IMR-90 (cell line): ENCODE data around the gene KRTAP10-1. TPM values are rescaled to one million over a fixed set of nuclear protein-coding genes. Genes with fewer than 3 reads are reported as not detected.

Experiments
- ATAC-seq: fragments of 200-7000 bp; cut with Tn5 transposase; 2 replicates; pipeline ENCODE4 v1.9.1; 2020; ENCODE audit warnings: low read depth, mild to moderate bottlenecking, moderate library complexity
- BruUV-seq: library from RNA; stranded (reverse); fragments of 400-500 nt; replicated peaks from 2 replicates; lab custom pipeline; 2021; lab: Mats Ljungman, UMichigan
- CTCF ChIA-PET: fragments of 300-600 bp; formaldehyde crosslinking; extraction: SDS; loops from one replicate; lab custom pipeline; 2021; ENCODE audit warnings: antibody characterized with exemption; lab: Yijun Ruan, JAX
- POLR2A ChIA-PET: fragments of 300-600 bp; sonication (Branson Sonifier 250); formaldehyde crosslinking; loops from one replicate; lab custom pipeline; 2022; ENCODE audit warnings: antibody characterized with exemption; ENCODE audit not compliant: unreplicated experiment; lab: Charles Lee
- DNase-seq: peaks from one replicate; pipeline ENCODE4 v3.0.0; 2013
- H2AFZ ChIP-seq: replicated peaks from 2 replicates; pipeline ENCODE3; 2013; ENCODE audit warnings: low read length, mild to moderate bottlenecking; ENCODE audit not compliant: poor library complexity
- H2AK5ac ChIP-seq: 2 replicates; pipeline ENCODE4 v1.6.1; 2013; ENCODE audit warnings: low read depth, low read length, inconsistent platforms
- H2AK9ac ChIP-seq: replicated peaks from 2 replicates; pipeline ENCODE3; 2013; ENCODE audit warnings: mild to moderate bottlenecking, low read depth, low read length, moderate library complexity; ENCODE audit not compliant: poor library complexity
- H2BK120ac ChIP-seq: 2 replicates; pipeline ENCODE4 v1.6.1; 2013; ENCODE audit warnings: low read depth, low read length, inconsistent platforms
- H2BK15ac ChIP-seq: 3 replicates; pipeline ENCODE4 v1.6.1; 2013; ENCODE audit warnings: low read depth, low read length, inconsistent platforms
- H2BK20ac ChIP-seq: 2 replicates; pipeline ENCODE4 v1.6.1; 2013; ENCODE audit warnings: low read depth, mild to moderate bottlenecking, inconsistent platforms, low read length, moderate library complexity
- H2BK5ac ChIP-seq: 2 replicates; pipeline ENCODE4 v1.6.1; 2013; ENCODE audit warnings: mild to moderate bottlenecking, low read depth, low read length, inconsistent platforms; ENCODE audit not compliant: poor library complexity, severe bottlenecking
- H3K14ac ChIP-seq: replicated peaks from 2 replicates; pipeline ENCODE4 v1.6.1; 2013; ENCODE audit warnings: low read depth, low read length, inconsistent platforms
- H3K18ac ChIP-seq: 2 replicates; pipeline ENCODE4 v1.6.1; 2013; ENCODE audit warnings: low read depth, low read length, control low read depth
- H3K23ac ChIP-seq: 2 replicates; pipeline ENCODE4 v1.6.1; 2013; ENCODE audit warnings: low read depth, low read length, inconsistent platforms
- H3K27ac ChIP-seq: 2 replicates; pipeline ENCODE4 v1.5.1; 2013; ENCODE audit warnings: mild to moderate bottlenecking, control low read depth, low read length; ENCODE audit not compliant: insufficient read depth
- H3K27me3 ChIP-seq: 2 replicates; pipeline ENCODE4 v1.6.1; 2013; ENCODE audit warnings: low read length; ENCODE audit not compliant: control insufficient read depth, insufficient read depth
- H3K36me3 ChIP-seq: 2 replicates; pipeline ENCODE4 v1.6.1; 2013; ENCODE audit warnings: low read length, mixed read lengths; ENCODE audit not compliant: control insufficient read depth, insufficient read depth
- H3K4ac ChIP-seq: 2 replicates; pipeline ENCODE4 v1.6.1; 2013; ENCODE audit warnings: low read depth, low read length, inconsistent platforms
- H3K4me1 ChIP-seq: 2 replicates; pipeline ENCODE4 v1.6.1; 2013; ENCODE audit warnings: low read length, mixed read lengths; ENCODE audit not compliant: control insufficient read depth, insufficient read depth
- H3K4me2 ChIP-seq: 2 replicates; pipeline ENCODE4 v1.6.1; 2013; ENCODE audit warnings: low read depth, mild to moderate bottlenecking, control low read depth, low read length, moderate library complexity
- H3K4me3 ChIP-seq: 2 replicates; pipeline ENCODE4 v1.5.1; 2013; ENCODE audit warnings: low read depth, mild to moderate bottlenecking, control low read depth, low read length, moderate library complexity; ENCODE audit not compliant: insufficient read depth
- H3K56ac ChIP-seq: 2 replicates; pipeline ENCODE4 v1.6.1; 2013; ENCODE audit warnings: low read length, inconsistent platforms; ENCODE audit not compliant: insufficient read depth; ENCODE audit errors: extremely low read depth
- H3K79me1 ChIP-seq, 2 experiments: 2 replicates each; pipeline ENCODE4 v1.6.1; 2013; ENCODE audit warnings: low read length in 2 of 2, inconsistent platforms in 1 of 2, low read depth in 1 of 2
- H3K9ac ChIP-seq: 2 replicates; pipeline ENCODE4 v1.6.1; 2013; ENCODE audit warnings: low read depth, low read length, control low read depth
- H3K9me1 ChIP-seq: 2 replicates; pipeline ENCODE4 v1.6.1; 2013; ENCODE audit warnings: low read length, inconsistent platforms; ENCODE audit not compliant: insufficient read depth
- H3K9me3 ChIP-seq: 2 replicates; pipeline ENCODE4 v1.6.1; 2013; ENCODE audit warnings: low read length; ENCODE audit not compliant: control insufficient read depth, insufficient read depth
- H4K20me1 ChIP-seq: 2 replicates; pipeline ENCODE4 v1.6.1; 2013; ENCODE audit warnings: low read length, inconsistent platforms; ENCODE audit not compliant: insufficient read depth
- H4K5ac ChIP-seq: 2 replicates; pipeline ENCODE4 v1.6.1; 2013; ENCODE audit warnings: mild to moderate bottlenecking, low read depth, low read length, control low read depth
- H4K8ac ChIP-seq, 2 experiments: 2 replicates each; pipeline ENCODE4 v1.6.1; 2013; ENCODE audit warnings: low read depth in 2 of 2, low read length in 2 of 2, control low read depth in 1 of 2, inconsistent platforms in 1 of 2
- H4K91ac ChIP-seq: 2 replicates; pipeline ENCODE4 v1.6.1; 2013; ENCODE audit warnings: low read depth, low read length, inconsistent platforms; ENCODE audit not compliant: insufficient read depth
- BHLHE40 ChIP-seq: fragments of 150-350 bp; IDR thresholded peaks from 2 replicates; pipeline ENCODE4 v1.6.1; 2016; ENCODE audit warnings: mild to moderate bottlenecking, low read depth, low read length
- CEBPB ChIP-seq: IDR thresholded peaks from 2 replicates; pipeline ENCODE4 v1.6.1; 2012; ENCODE audit warnings: low read depth, low read length, improper control_type of control experiment
- CHD1 ChIP-seq: IDR thresholded peaks from 2 replicates; pipeline ENCODE4 v1.6.1; 2012; ENCODE audit warnings: low read depth, low read length, improper control_type of control experiment
- FOS ChIP-seq: fragments of 150-350 bp; IDR thresholded peaks from 2 replicates; pipeline ENCODE4 v1.6.1; 2016; ENCODE audit warnings: low read depth, low read length
- MAFK ChIP-seq: IDR thresholded peaks from 2 replicates; pipeline ENCODE4 v1.6.1; 2012; ENCODE audit warnings: low read depth, low read length, improper control_type of control experiment
- MAZ ChIP-seq: IDR thresholded peaks from 2 replicates; pipeline ENCODE4 v1.6.1; 2012; ENCODE audit warnings: low read depth, mild to moderate bottlenecking, low read length, improper control_type of control experiment, moderate library complexity, borderline replicate concordance
- MXI1 ChIP-seq: IDR thresholded peaks from 2 replicates; pipeline ENCODE4 v1.6.1; 2012; ENCODE audit warnings: low read depth, mild to moderate bottlenecking, low read length, moderate library complexity, borderline replicate concordance
- NFE2L2 ChIP-seq: fragments of 150-350 bp; IDR thresholded peaks from 2 replicates; pipeline ENCODE4 v1.6.1; 2016; ENCODE audit warnings: low read depth, mild to moderate bottlenecking, low read length
- POLR2A ChIP-seq: IDR thresholded peaks from 2 replicates; pipeline ENCODE4 v1.6.1; 2012; ENCODE audit warnings: mild to moderate bottlenecking, low read depth, low read length
- RAD21 ChIP-seq: IDR thresholded peaks from 2 replicates; pipeline ENCODE4 v1.6.1; 2012; ENCODE audit warnings: low read length, improper control_type of control experiment
- RCOR1 ChIP-seq: IDR thresholded peaks from 2 replicates; pipeline ENCODE4 v1.6.1; 2012; ENCODE audit warnings: mild to moderate bottlenecking, low read length, improper control_type of control experiment; ENCODE audit not compliant: insufficient replicate concordance
- RFX5 ChIP-seq: IDR thresholded peaks from 2 replicates; pipeline ENCODE4 v1.8.0; 2012; ENCODE audit warnings: low read depth, mild to moderate bottlenecking, low read length, moderate library complexity
- SMC3 ChIP-seq: fragments of 150-350 bp; IDR thresholded peaks from 2 replicates; pipeline ENCODE4 v1.6.1; 2016; ENCODE audit warnings: low read depth, mild to moderate bottlenecking, antibody characterized with exemption, low read length, moderate library complexity
- WGBS, 2 experiments: methylation state at CpG; one replicate each; pipeline versions ENCODE4 v1.1.5 to v1.1.7; 2013; ENCODE audit warnings: missing lambda C conversion rate in 2 of 2; ENCODE audit not compliant: insufficient read length in 1 of 2; ENCODE audit errors: extremely low coverage in 2 of 2; 5-methylcytosine and 5-hydroxymethylcytosine counted together
- dilution Hi-C: fragments of 300-500 bp; cut with HindIII; formaldehyde crosslinking; loops from one replicate; pipeline ENCODE4 v1.14.3; 2018; ENCODE audit warnings: low sequenced_read_pairs; ENCODE audit not compliant: unreplicated experiment
- in situ Hi-C: fragments of 300-500 bp; cut with MboI; formaldehyde crosslinking; loops from 3 replicates; pipeline ENCODE4 v1.14.3; 2019; ENCODE audit warnings: low sequenced_read_pairs, inconsistent platforms, mixed read lengths
- intact Hi-C: fragments of 100-400 bp; cut with micrococcal nuclease; formaldehyde crosslinking; loops from 2 replicates; pipeline ENCODE4 v1.10.0; 2022
- polyA plus RNA-seq, 3 experiments: library from polyadenylated mRNA; depleted of rRNA; stranded (reverse); fragments of >200 nt; gene quantifications; 2 replicates each; pipeline ENCODE4 v1.2.3, GENCODE V29; 2012; ENCODE audit warnings: low replicate concordance in 1 of 3
- total RNA-seq: library from RNA; depleted of rRNA; stranded (reverse); fragments of >200 nt; gene quantifications from 2 replicates; pipeline ENCODE4 v1.2.3, GENCODE V29; 2012
- TF ChIP-seq, protein P1 (sequence below): conservative IDR thresholded peaks from 2 replicates; pipeline ENCODE4 v1.5.1; 2012; ENCODE audit warnings: mild to moderate bottlenecking, low read depth, low read length, improper control_type of control experiment
- TF ChIP-seq, protein P2 (sequence below): fragments of 150-350 bp; IDR thresholded peaks from 2 replicates; pipeline ENCODE4 v1.6.1; 2017; ENCODE audit warnings: mild to moderate bottlenecking, antibody characterized with exemption, low read length, low read depth
- TF ChIP-seq, protein P3 (sequence below): fragments of 150-350 bp; IDR thresholded peaks from 2 replicates; pipeline ENCODE4 v1.6.1; 2016; ENCODE audit warnings: low read depth, mild to moderate bottlenecking, low read length, moderate library complexity, borderline replicate concordance

Gene KRTAP10-1
- total and polyA plus RNA-seq, 2 of the 4 experiments (the other 2 are of a cell fraction) = not detected

DNA sequence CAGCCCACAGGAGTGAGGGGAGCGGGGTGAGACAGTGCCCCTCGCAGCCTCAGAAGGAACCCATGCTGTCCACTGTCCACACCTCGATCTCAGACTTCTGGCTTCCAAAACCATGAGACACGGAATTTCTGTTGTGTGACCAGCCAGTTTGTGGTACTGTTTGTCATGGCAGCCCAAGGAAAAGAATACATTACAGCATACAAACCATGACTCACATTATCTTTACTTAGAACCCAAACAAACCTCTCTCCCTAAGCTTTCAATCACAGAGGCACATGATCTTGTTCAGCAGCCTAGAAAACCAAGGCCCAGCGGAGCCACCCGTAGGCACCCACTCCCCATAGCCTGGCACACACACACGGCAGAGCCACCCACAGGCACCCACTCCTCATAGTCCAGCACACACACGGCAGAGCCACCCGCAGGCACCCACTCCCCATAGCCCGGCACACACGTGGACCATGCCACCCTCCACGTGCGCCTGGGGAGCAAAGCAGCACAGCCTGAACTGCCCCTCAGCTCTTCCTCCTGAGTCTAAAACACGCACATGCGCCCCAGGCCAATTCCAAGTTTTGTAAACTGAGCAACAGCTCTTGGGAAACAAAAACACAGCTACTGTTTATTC is 33.1 kb upstream of the KRTAP10-1 start:
- Histone ChIP-seq H3K18ac (no peak overlapping the region), H3K14ac (no peak overlapping the region), H3K4ac (no peak overlapping the region), H3K9me1 (no peaks in the 10 kb centered on the region), H4K91ac (no peak overlapping the region), H2AK5ac (no peak overlapping the region), H3K4me1 (no peaks in the 10 kb centered on the region), H4K5ac (no peak overlapping the region), H3K9ac (no peak overlapping the region), H3K9me3 (peaks cover 6% of the 10 kb centered on the region), H3K23ac (no peak overlapping the region), H3K27ac (no peak overlapping the region), H3K4me2 (no peak overlapping the region), H2BK15ac (no peak overlapping the region), H3K36me3 (no peaks in the 10 kb centered on the region), H4K8ac (no peak overlapping the region), H3K27me3 (peaks cover 3% of the 10 kb centered on the region; the same call in 1 of the 2 replicates), H3K79me1 (no peaks in the 10 kb centered on the region), H2AFZ (no peak overlapping the region), H2BK120ac (no peak overlapping the region), H2BK5ac (no peak overlapping the region), H4K20me1 (no peaks in the 10 kb centered on the region), H3K4me3 (no peak overlapping the region), H2BK20ac (no peak overlapping the region), H2AK9ac (no peak overlapping the region), H3K56ac (no peak overlapping the region)
- TF ChIP-seq CEBPB (no peak), CHD1 (no peak), MXI1 (no peak), RFX5 (no peak), RAD21 (no peak), MAZ (no peak), BHLHE40 (no peak), POLR2A (no peak), RCOR1 (no peak), FOS (no peak), SMC3 (no peak), MAFK (no peak), NFE2L2 (no peak)
- TF ChIP-seq, protein P1, sequence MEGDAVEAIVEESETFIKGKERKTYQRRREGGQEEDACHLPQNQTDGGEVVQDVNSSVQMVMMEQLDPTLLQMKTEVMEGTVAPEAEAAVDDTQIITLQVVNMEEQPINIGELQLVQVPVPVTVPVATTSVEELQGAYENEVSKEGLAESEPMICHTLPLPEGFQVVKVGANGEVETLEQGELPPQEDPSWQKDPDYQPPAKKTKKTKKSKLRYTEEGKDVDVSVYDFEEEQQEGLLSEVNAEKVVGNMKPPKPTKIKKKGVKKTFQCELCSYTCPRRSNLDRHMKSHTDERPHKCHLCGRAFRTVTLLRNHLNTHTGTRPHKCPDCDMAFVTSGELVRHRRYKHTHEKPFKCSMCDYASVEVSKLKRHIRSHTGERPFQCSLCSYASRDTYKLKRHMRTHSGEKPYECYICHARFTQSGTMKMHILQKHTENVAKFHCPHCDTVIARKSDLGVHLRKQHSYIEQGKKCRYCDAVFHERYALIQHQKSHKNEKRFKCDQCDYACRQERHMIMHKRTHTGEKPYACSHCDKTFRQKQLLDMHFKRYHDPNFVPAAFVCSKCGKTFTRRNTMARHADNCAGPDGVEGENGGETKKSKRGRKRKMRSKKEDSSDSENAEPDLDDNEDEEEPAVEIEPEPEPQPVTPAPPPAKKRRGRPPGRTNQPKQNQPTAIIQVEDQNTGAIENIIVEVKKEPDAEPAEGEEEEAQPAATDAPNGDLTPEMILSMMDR = no peak
- TF ChIP-seq, protein P2, sequence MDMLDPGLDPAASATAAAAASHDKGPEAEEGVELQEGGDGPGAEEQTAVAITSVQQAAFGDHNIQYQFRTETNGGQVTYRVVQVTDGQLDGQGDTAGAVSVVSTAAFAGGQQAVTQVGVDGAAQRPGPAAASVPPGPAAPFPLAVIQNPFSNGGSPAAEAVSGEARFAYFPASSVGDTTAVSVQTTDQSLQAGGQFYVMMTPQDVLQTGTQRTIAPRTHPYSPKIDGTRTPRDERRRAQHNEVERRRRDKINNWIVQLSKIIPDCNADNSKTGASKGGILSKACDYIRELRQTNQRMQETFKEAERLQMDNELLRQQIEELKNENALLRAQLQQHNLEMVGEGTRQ = no peak
- TF ChIP-seq, protein P3, sequence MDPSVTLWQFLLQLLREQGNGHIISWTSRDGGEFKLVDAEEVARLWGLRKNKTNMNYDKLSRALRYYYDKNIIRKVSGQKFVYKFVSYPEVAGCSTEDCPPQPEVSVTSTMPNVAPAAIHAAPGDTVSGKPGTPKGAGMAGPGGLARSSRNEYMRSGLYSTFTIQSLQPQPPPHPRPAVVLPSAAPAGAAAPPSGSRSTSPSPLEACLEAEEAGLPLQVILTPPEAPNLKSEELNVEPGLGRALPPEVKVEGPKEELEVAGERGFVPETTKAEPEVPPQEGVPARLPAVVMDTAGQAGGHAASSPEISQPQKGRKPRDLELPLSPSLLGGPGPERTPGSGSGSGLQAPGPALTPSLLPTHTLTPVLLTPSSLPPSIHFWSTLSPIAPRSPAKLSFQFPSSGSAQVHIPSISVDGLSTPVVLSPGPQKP = no peak
- no peak; the same call in 1 of the 2 replicates for ATAC-seq
- dilution Hi-C loops (no loop called here), in situ Hi-C loops (no loop called here), intact Hi-C loops (no loop called here)
- 81% methylated on average over 4 of the region's 15 CpGs; no CpG with 5 or more reads in 1 of the 2 experiments for WGBS, 2 experiments
- POLR2A ChIA-PET = no interaction called here
- CTCF ChIA-PET = no interaction called here
- peak; percentile 2 for DNase-seq
- BruUV-seq = no TSS peak
